Measurements from ENCODE around the gene DUS4L. TPM values are rescaled to one million over a fixed set of nuclear protein-coding genes. Genes with fewer than 3 reads are reported as not detected.

DUS4L gene, protein sequence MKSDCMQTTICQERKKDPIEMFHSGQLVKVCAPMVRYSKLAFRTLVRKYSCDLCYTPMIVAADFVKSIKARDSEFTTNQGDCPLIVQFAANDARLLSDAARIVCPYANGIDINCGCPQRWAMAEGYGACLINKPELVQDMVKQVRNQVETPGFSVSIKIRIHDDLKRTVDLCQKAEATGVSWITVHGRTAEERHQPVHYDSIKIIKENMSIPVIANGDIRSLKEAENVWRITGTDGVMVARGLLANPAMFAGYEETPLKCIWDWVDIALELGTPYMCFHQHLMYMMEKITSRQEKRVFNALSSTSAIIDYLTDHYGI
- 1 to 10 TPM; 2.7 to 8.0 (median 7.2) TPM for total RNA-seq

DNA sequence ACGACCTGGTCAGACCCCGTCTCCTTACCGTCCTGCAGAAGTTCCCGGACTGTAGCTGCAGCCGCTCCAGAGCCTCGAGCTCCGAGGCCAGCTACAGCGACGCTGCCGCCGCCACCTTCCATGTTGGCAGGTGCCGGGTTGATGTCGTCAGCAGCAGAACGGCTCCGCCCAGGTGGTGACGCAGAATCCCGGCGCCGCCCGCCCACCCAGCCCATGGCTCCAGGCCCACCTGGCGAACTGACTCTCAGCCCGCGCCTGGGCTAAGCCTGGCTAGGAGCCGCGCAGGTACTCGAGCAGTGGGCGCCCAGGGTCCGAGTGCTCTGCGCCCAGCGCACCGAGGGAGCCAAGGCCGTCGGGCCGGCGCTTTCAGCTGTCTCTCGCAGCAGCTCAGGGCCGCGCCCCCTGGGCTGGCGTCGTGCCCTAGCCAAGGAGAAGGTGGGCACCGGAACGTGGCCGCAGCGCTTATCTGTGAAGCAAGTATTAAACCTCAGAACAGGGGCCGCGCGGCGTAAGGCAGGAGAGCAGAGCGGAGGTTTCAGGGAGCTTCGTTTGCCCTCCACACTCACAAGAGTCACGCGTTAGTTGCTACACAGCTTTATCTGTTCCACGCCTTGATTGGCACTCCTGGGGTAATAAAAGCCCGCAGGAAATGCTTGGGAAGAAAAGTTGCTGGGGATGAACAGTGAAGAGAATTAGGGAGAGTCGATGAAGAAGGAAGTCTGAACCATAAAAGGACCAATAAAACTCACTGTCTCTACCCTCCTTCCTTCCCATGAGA, at the start of gene DUS4L, which contains the start of gene COG5:
Gene DUS4L (plus strand): TSS at position 197 of the 778 bp plus-strand sequence. CDS start 3,100 bp downstream, outside the sequence.
Gene COG5 (minus strand): TSS at position 146 of the 778 bp plus-strand sequence. CDS start 24 bp downstream, at position 122.
- Histone ChIP-seq H3K4me1 (peaks cover 5 to 58% (median 29%) of the 10 kb centered on the region in 3 donors), H3K27me3 (no peaks in the 10 kb centered on the region), H3K36me3 (peaks cover 0 to 3% (median 0%) of the 10 kb centered on the region in 3 donors), H3K4me3 (peak within 1 kb of the TSS; percentile 80 to 98 (median 88)), H3K9me3 (no peaks in the 10 kb centered on the region), H3K27ac (peak within 1 kb of the TSS; percentile 94 to 98 (median 96))
- TF ChIP-seq, protein P1, sequence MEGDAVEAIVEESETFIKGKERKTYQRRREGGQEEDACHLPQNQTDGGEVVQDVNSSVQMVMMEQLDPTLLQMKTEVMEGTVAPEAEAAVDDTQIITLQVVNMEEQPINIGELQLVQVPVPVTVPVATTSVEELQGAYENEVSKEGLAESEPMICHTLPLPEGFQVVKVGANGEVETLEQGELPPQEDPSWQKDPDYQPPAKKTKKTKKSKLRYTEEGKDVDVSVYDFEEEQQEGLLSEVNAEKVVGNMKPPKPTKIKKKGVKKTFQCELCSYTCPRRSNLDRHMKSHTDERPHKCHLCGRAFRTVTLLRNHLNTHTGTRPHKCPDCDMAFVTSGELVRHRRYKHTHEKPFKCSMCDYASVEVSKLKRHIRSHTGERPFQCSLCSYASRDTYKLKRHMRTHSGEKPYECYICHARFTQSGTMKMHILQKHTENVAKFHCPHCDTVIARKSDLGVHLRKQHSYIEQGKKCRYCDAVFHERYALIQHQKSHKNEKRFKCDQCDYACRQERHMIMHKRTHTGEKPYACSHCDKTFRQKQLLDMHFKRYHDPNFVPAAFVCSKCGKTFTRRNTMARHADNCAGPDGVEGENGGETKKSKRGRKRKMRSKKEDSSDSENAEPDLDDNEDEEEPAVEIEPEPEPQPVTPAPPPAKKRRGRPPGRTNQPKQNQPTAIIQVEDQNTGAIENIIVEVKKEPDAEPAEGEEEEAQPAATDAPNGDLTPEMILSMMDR (IDR thresholded peaks at IDR 0.05), result no peak
- peak in 3 of 4 donors; percentile 33 to 78 (median 46) for TF ChIP-seq POLR2A (IDR thresholded peaks at IDR 0.05)
- DNase-seq, result peak; percentile 6
- intact Hi-C loops (cut with DNase I), result no loop called here
- WGBS, 2 donors, result 0 to 1% methylated on average over 11 of the region's 55 CpGs

DNA sequence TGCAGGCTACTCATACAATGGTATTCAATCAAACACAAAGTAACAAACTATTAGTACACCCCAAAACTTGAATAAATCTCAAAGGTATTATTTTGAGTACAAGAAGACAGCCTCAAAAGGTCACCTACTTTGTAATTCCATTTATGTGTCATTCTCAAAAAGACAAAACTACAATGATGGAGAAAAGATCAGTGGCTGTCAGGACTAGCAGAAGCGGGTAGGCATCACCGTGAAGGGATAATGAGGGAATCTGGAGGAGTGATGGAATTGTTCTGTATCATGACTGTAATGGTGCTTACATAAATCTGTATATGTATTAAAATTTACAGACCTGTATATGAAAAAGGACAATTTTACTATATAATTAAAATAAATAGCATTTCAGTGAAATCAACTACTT, 37.1 kb upstream of the DUS4L start:
- no peak for DNase-seq
- no peaks in the 10 kb centered on the region for H3K27me3 ChIP-seq
- no peaks in the 10 kb centered on the region for H3K4me1 ChIP-seq
- WGBS, 2 donors, result 97 to 100% methylated on average over 2 of the region's 2 CpGs
- no peak overlapping the region for H3K27ac ChIP-seq
- H3K9me3 ChIP-seq, result no peaks in the 10 kb centered on the region
- intact Hi-C loops (cut with DNase I), result no loop called here
- H3K4me3 ChIP-seq, result no peak overlapping the region
- TF ChIP-seq POLR2A (IDR thresholded peaks at IDR 0.05), result no peak
- TF ChIP-seq, protein P1 (IDR thresholded peaks at IDR 0.05), result no peak
- peaks cover 0 to 42% (median 0%) of the 10 kb centered on the region in 3 donors for H3K36me3 ChIP-seq

DNA sequence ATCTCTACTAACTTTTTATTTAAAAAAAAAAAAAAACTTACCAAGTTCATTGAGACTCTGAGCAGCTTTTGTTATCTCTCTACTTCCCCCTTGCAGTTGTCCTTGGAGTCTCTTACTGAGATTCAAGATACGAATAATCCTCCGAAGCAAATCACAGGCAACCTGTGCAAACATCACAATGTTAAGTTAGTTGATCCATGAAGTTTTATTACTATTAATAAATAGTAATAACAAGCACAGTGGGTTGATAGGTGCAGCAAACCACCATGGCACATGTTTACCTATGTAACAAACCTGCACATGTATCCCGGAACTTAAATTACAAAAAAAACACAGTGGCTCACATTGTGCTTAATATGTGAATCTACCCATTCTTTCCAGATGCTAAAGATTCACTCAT, 36.6 kb upstream of the DUS4L start:
- H3K27me3 ChIP-seq, result no peaks in the 10 kb centered on the region
- peaks cover 0 to 38% (median 0%) of the 10 kb centered on the region in 3 donors for H3K36me3 ChIP-seq
- no peak overlapping the region for H3K4me3 ChIP-seq
- no peaks in the 10 kb centered on the region for H3K4me1 ChIP-seq
- H3K9me3 ChIP-seq, result no peaks in the 10 kb centered on the region
- intact Hi-C loops (cut with DNase I), result no loop called here
- DNase-seq, result no peak
- WGBS, 2 donors, result 94 to 97% methylated on average over 3 of the region's 3 CpGs
- TF ChIP-seq, protein P1 (IDR thresholded peaks at IDR 0.05), result no peak
- no peak for TF ChIP-seq POLR2A (IDR thresholded peaks at IDR 0.05)
- no peak overlapping the region for H3K27ac ChIP-seq

DNA sequence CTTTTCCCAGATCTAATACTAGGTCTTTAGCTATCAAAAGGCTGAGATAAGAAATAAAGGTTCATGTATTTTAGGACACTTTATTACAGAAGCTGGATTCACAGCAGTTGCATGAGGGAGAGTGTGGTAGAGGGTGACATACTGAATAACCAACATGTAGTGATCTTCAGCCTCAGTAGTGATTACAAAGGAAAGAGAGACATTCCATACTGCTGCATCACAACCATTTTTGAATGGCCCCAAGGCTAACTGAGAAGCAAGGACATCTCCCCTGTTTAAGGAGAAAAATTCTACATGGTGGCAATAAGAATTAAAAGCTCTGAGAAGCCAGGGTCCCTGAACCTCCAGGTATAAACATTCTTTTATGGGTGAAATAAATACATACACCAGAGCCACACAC, 35.3 kb upstream of the DUS4L start:
- H3K4me3 ChIP-seq, result no peak overlapping the region
- intact Hi-C loops (cut with DNase I), result no loop called here
- no peaks in the 10 kb centered on the region for H3K9me3 ChIP-seq
- TF ChIP-seq POLR2A (IDR thresholded peaks at IDR 0.05), result no peak
- TF ChIP-seq, protein P1 (IDR thresholded peaks at IDR 0.05), result no peak
- peaks cover 0 to 32% (median 0%) of the 10 kb centered on the region in 3 donors for H3K36me3 ChIP-seq
- H3K27me3 ChIP-seq, result no peaks in the 10 kb centered on the region
- H3K27ac ChIP-seq, result no peak overlapping the region
- no peak for DNase-seq
- H3K4me1 ChIP-seq, result peaks cover 0 to 5% (median 0%) of the 10 kb centered on the region in 3 donors

DNA sequence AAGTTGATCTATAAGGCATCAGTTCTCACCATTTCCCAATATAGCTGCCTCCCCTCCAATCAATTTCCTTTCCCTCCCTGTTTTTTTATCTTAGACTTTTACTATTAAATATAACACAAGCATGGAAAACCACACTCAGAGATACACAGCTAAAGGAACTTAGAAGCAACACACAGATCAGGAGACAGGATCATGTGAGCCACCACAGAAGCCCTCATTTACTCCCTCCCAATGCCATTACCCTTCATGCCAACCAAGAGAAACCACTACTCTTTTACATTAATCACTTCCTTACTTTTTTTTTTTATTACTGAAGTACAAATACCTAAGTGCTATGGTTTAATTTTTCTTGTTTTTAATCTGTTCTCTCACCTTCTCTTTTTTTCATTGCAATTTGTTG, 33.0 kb upstream of the DUS4L start:
- H3K36me3 ChIP-seq, result peaks cover 0 to 23% (median 0%) of the 10 kb centered on the region in 3 donors
- H3K4me1 ChIP-seq, result peaks cover 0 to 5% (median 0%) of the 10 kb centered on the region in 3 donors
- TF ChIP-seq, protein P1 (IDR thresholded peaks at IDR 0.05), result no peak
- no peak for TF ChIP-seq POLR2A (IDR thresholded peaks at IDR 0.05)
- H3K27me3 ChIP-seq, result no peaks in the 10 kb centered on the region
- H3K9me3 ChIP-seq, result no peaks in the 10 kb centered on the region
- no peak overlapping the region for H3K4me3 ChIP-seq
- intact Hi-C loops (cut with DNase I), result no loop called here
- H3K27ac ChIP-seq, result no peak overlapping the region
- no peak for DNase-seq
